Activated naive CD8-positive, alpha-beta T cell treated with anti-CD3 and anti-CD28 coated beads, Interleukin-2, amount 50 U/mL, for 24 hours (primary cell): ENCODE measurements around the gene DAG1.
A peak's percentile ranks its signal among the peaks of the same experiment; 100 is the strongest.

Experiments
- ATAC-seq: fragments of 150-1000 bp; cut with Tn5 transposase; one replicate; pipeline ENCODE4 v1.10.0; 2021
- DNase-seq: peaks from one replicate; pipeline ENCODE4 v3.0.0; 2021
- H3K27ac Mint-ChIP-seq: one replicate; pipeline ENCODE4 v1.8.0; 2021; ENCODE audit warnings: mild to moderate bottlenecking, mixed read lengths
- H3K27me3 Mint-ChIP-seq: one replicate; pipeline ENCODE4 v1.8.0; 2021; ENCODE audit warnings: mixed read lengths
- H3K36me3 Mint-ChIP-seq: one replicate; pipeline ENCODE4 v1.8.0; 2021; ENCODE audit warnings: low read depth, mixed read lengths
- H3K4me1 Mint-ChIP-seq: one replicate; pipeline ENCODE4 v1.8.0; 2021; ENCODE audit warnings: mixed read lengths
- H3K4me3 Mint-ChIP-seq: one replicate; pipeline ENCODE4 v1.8.0; 2021; ENCODE audit warnings: mild to moderate bottlenecking, moderate library complexity, mixed read lengths
- H3K9me3 Mint-ChIP-seq: one replicate; pipeline ENCODE4 v1.8.0; 2021; ENCODE audit warnings: mixed read lengths

DAG1 gene

GRCh38 chr3:49461443-49462171, 8.5 kb upstream of the DAG1 start:
- Mint-ChIP-seq H3K27me3 (no peaks in the 10 kb centered on the region), H3K27ac (no peak overlapping the region), H3K4me1 (no peaks in the 10 kb centered on the region), H3K4me3 (no peak overlapping the region), H3K9me3 (no peaks in the 10 kb centered on the region), H3K36me3 (no peaks in the 10 kb centered on the region)
- DNase-seq (no peak), ATAC-seq (peak; percentile 38)

GRCh38 chr3:49462222-49462621, 7.8 kb upstream of the DAG1 start:
- Mint-ChIP-seq H3K27ac (no peak overlapping the region), H3K36me3 (no peaks in the 10 kb centered on the region), H3K9me3 (no peaks in the 10 kb centered on the region), H3K4me1 (no peaks in the 10 kb centered on the region), H3K27me3 (no peaks in the 10 kb centered on the region), H3K4me3 (no peak overlapping the region)
- ATAC-seq = no peak
- DNase-seq = no peak

GRCh38 chr3:49465270-49466034, 4.6 kb upstream of the DAG1 start:
- no peaks in the 10 kb centered on the region for H3K36me3 Mint-ChIP-seq
- H3K4me1 Mint-ChIP-seq = peaks cover 8% of the 10 kb centered on the region
- ATAC-seq = no peak
- H3K27me3 Mint-ChIP-seq = no peaks in the 10 kb centered on the region
- no peak for DNase-seq
- no peak overlapping the region for H3K27ac Mint-ChIP-seq
- no peaks in the 10 kb centered on the region for H3K9me3 Mint-ChIP-seq
- H3K4me3 Mint-ChIP-seq = no peak overlapping the region

- no peaks in the 10 kb centered on the region for H3K9me3 Mint-ChIP-seq
- DNase-seq = no peak
- H3K4me3 Mint-ChIP-seq = no peak overlapping the region
- no peak for ATAC-seq
- H3K4me1 Mint-ChIP-seq = peaks cover 12% of the 10 kb centered on the region
- H3K36me3 Mint-ChIP-seq = no peaks in the 10 kb centered on the region
- H3K27me3 Mint-ChIP-seq = no peaks in the 10 kb centered on the region
- no peak overlapping the region for H3K27ac Mint-ChIP-seq
Observed at GRCh38 chr3:49466085-49466484, 4.0 kb upstream of the DAG1 start.

GRCh38 chr3:49469037-49469935, 781 bp upstream of the DAG1 start:
- peaks cover 5% of the 10 kb centered on the region for H3K36me3 Mint-ChIP-seq
- peaks cover 25% of the 10 kb centered on the region for H3K4me1 Mint-ChIP-seq
- peak; percentile 13 for DNase-seq
- H3K27me3 Mint-ChIP-seq = no peaks in the 10 kb centered on the region
- peak overlapping the region; percentile 83 for H3K27ac Mint-ChIP-seq
- ATAC-seq = no peak
- H3K9me3 Mint-ChIP-seq = no peaks in the 10 kb centered on the region
- H3K4me3 Mint-ChIP-seq = peak overlapping the region; percentile 83

GRCh38 chr3:49470714-49471420, 800 bp downstream of the DAG1 start:
- Mint-ChIP-seq H3K27me3 (no peaks in the 10 kb centered on the region), H3K27ac (peak overlapping the region; percentile 88), H3K4me3 (peak overlapping the region; percentile 95), H3K36me3 (peaks cover 8% of the 10 kb centered on the region), H3K9me3 (no peaks in the 10 kb centered on the region), H3K4me1 (peaks cover 30% of the 10 kb centered on the region)
- ATAC-seq = peak; percentile 16
- DNase-seq = no peak

- DNase-seq = no peak
- Mint-ChIP-seq H3K4me3 (peak overlapping the region; percentile 95), H3K27me3 (no peaks in the 10 kb centered on the region), H3K4me1 (peaks cover 39% of the 10 kb centered on the region), H3K9me3 (no peaks in the 10 kb centered on the region), H3K36me3 (peaks cover 17% of the 10 kb centered on the region), H3K27ac (no peak overlapping the region)
- ATAC-seq = no peak
Observed at GRCh38 chr3:49471856-49472495, 1.9 kb downstream of the DAG1 start.

GRCh38 chr3:49476563-49476962, 6.5 kb downstream of the DAG1 start:
- no peaks in the 10 kb centered on the region for H3K9me3 Mint-ChIP-seq
- peaks cover 29% of the 10 kb centered on the region for H3K4me1 Mint-ChIP-seq
- H3K27me3 Mint-ChIP-seq = no peaks in the 10 kb centered on the region
- peak overlapping the region; percentile 41 for H3K4me3 Mint-ChIP-seq
- H3K36me3 Mint-ChIP-seq = peaks cover 33% of the 10 kb centered on the region
- ATAC-seq = peak; percentile 84
- peak overlapping the region; percentile 64 for H3K27ac Mint-ChIP-seq
- DNase-seq = peak; percentile 44

- no peak for DNase-seq
- H3K27me3 Mint-ChIP-seq = no peaks in the 10 kb centered on the region
- no peak overlapping the region for H3K27ac Mint-ChIP-seq
- peaks cover 6% of the 10 kb centered on the region for H3K4me1 Mint-ChIP-seq
- H3K4me3 Mint-ChIP-seq = no peak overlapping the region
- no peaks in the 10 kb centered on the region for H3K9me3 Mint-ChIP-seq
- ATAC-seq = no peak
- peaks cover 12% of the 10 kb centered on the region for H3K36me3 Mint-ChIP-seq
Observed at GRCh38 chr3:49482766-49483165, 12.7 kb downstream of the DAG1 start.

GRCh38 chr3:49484471-49484870, 14.4 kb downstream of the DAG1 start:
- Mint-ChIP-seq H3K27me3 (no peaks in the 10 kb centered on the region), H3K4me3 (no peak overlapping the region), H3K36me3 (peaks cover 14% of the 10 kb centered on the region), H3K27ac (no peak overlapping the region), H3K9me3 (no peaks in the 10 kb centered on the region), H3K4me1 (peaks cover 6% of the 10 kb centered on the region)
- DNase-seq (no peak), ATAC-seq (no peak)

GRCh38 chr3:49489247-49489646, 19.2 kb downstream of the DAG1 start:
- Mint-ChIP-seq H3K4me3 (no peak overlapping the region), H3K27me3 (no peaks in the 10 kb centered on the region), H3K9me3 (no peaks in the 10 kb centered on the region), H3K4me1 (peaks cover 7% of the 10 kb centered on the region), H3K27ac (no peak overlapping the region), H3K36me3 (peaks cover 11% of the 10 kb centered on the region)
- ATAC-seq (no peak), DNase-seq (no peak)

GRCh38 chr3:49492969-49493368, 22.9 kb downstream of the DAG1 start:
- Mint-ChIP-seq H3K9me3 (no peaks in the 10 kb centered on the region), H3K36me3 (peaks cover 11% of the 10 kb centered on the region), H3K27me3 (no peaks in the 10 kb centered on the region), H3K27ac (no peak overlapping the region), H3K4me3 (no peak overlapping the region), H3K4me1 (peaks cover 13% of the 10 kb centered on the region)
- ATAC-seq = no peak
- DNase-seq = no peak

- Mint-ChIP-seq H3K27me3 (no peaks in the 10 kb centered on the region), H3K27ac (peak overlapping the region; percentile 36), H3K36me3 (peaks cover 8% of the 10 kb centered on the region)
Observed at GRCh38 chr3:49493901-49494300, 23.8 kb downstream of the DAG1 start.

GRCh38 chr3:49495023-49495422, 25.0 kb downstream of the DAG1 start:
- Mint-ChIP-seq H3K36me3 (peaks cover 4% of the 10 kb centered on the region), H3K4me3 (no peak overlapping the region), H3K4me1 (peaks cover 15% of the 10 kb centered on the region), H3K27ac (no peak overlapping the region), H3K27me3 (no peaks in the 10 kb centered on the region), H3K9me3 (no peaks in the 10 kb centered on the region)
- ATAC-seq (no peak), DNase-seq (no peak)

More at GRCh38 chr3:49493901-49494300, 23.8 kb downstream of the DAG1 start:
- ATAC-seq (no peak), DNase-seq (no peak)
- no peak overlapping the region for H3K4me3 Mint-ChIP-seq
- H3K4me1 Mint-ChIP-seq = peaks cover 15% of the 10 kb centered on the region
- no peaks in the 10 kb centered on the region for H3K9me3 Mint-ChIP-seq
